Measurements from ENCODE around the gene SLC16A1.

Gene SLC16A1

DNA sequence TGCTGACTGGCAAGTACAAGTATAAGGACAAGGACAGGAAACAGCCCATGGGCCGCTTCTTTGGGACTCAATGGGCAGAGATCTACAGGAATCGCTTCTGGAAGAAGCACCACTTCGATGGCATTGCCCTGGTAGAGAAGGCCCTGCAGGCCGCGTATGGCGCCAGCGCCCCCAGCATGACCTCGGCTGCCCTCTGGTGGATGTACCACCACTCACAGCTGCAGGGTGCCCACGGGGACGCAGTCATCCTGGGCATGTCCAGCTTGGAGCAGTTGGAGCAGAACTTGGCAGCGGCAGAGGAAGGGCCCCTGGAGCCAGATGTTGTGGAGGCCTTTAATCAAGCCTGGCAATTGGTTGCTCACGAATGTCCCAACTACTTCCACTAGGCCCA, 32.0 kb downstream of the SLC16A1 start:
- DNase-seq (ENCODE audit: low read depth, low spot score), result no peak
- POLR2A ChIA-PET, result no interaction called here
- no peak overlapping the region for H3K4me3 ChIP-seq (ENCODE audit: low read depth, low read length)
- TF ChIP-seq, protein P1, sequence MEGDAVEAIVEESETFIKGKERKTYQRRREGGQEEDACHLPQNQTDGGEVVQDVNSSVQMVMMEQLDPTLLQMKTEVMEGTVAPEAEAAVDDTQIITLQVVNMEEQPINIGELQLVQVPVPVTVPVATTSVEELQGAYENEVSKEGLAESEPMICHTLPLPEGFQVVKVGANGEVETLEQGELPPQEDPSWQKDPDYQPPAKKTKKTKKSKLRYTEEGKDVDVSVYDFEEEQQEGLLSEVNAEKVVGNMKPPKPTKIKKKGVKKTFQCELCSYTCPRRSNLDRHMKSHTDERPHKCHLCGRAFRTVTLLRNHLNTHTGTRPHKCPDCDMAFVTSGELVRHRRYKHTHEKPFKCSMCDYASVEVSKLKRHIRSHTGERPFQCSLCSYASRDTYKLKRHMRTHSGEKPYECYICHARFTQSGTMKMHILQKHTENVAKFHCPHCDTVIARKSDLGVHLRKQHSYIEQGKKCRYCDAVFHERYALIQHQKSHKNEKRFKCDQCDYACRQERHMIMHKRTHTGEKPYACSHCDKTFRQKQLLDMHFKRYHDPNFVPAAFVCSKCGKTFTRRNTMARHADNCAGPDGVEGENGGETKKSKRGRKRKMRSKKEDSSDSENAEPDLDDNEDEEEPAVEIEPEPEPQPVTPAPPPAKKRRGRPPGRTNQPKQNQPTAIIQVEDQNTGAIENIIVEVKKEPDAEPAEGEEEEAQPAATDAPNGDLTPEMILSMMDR (IDR thresholded peaks at IDR 0.05; ENCODE audit: insufficient read depth, low read length, missing control alignments), result no peak
- CTCF ChIA-PET, result interaction anchor here (1.1 kb wide), 1 partner anchor 13 kb away, joined by 4 read pairs; no protein-coding TSS in a partner anchor

DNA sequence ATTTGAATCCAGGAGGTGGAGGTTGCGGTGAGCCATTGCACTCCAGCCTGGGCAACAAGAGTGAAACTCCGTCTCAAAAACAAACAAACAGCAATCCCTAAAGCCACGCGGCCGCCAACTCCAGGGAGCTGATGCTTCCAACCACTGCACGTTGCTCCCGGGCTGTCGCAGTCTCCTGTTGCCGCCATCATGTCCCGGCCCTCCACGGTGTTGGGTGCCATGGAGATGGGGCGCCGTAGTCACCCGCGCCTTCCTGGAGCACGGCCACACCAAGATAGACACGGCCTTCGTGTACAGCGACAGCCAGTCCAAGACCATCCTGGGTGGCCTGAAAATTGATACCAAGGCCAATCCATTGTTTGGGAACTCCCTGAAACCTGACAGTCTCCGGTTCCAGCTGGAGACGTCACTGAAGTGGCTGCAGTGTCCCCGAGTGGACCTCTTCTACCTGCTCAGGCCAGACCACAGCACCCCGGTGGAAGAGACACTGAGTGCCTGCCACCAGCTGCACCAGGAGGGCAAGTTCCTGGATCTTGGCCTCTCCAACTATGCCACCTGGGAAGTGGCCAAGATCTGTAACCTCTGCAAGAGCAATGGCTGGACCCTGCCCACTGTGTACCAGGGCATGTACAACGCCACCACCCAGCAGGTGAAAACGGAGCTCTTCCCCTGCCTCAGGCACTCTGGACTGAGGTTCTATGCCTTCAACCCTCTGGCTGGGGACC, 32.6 kb downstream of the SLC16A1 start:
- POLR2A ChIA-PET, result no interaction called here
- TF ChIP-seq, protein P1 (IDR thresholded peaks at IDR 0.05; ENCODE audit: insufficient read depth, low read length, missing control alignments), result no peak
- H3K4me3 ChIP-seq (ENCODE audit: low read depth, low read length), result no peak overlapping the region
- CTCF ChIA-PET, result interaction anchor here (1.1 kb wide), 1 partner anchor 14 kb away, joined by 4 read pairs; no protein-coding TSS in a partner anchor
- DNase-seq (ENCODE audit: low read depth, low spot score), result no peak

DNA sequence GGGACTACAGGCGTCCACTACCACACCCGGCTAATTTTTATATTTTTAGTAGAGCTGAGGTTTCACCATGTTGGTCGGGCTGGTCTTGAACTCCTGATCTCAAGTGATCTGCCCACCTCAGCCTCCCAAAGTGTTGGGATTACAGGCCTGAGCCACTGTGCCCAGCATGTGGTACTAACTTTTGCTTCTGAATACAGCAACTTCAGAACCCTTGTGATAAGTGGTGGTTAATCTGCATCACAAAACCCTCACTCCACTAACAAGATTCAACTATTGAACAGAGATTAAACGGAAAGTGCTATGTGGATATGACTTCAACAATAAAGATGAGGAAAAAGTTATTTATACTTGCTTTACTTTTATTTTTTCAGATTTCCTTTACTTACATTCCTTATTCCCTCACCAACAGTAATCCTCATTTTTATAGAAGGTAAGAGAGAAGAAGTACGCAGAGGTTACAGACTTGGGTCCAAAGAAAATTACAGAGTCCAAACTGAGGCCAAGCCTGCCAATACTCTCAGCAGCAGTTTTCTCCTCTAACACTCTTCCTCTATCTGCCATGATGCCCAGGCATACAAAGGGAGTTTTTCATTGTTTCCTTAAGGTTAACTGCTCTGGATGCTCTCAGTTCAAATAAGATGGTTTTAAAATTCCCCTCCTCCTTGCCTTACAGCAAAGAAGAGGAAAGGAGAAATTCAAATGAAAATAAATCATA, 44.3 kb downstream of the SLC16A1 start:
- DNase-seq (ENCODE audit: low read depth, low spot score), result no peak
- ChIA-PET CTCF (interaction anchor here (1.6 kb wide), 1 partner anchor 161 kb away, joined by 5 read pairs; the partner anchor contains the start of gene LRIG2), POLR2A (no interaction called here)
- TF ChIP-seq, protein P1 (IDR thresholded peaks at IDR 0.05; ENCODE audit: insufficient read depth, low read length, missing control alignments), result no peak
- H3K4me3 ChIP-seq (ENCODE audit: low read depth, low read length), result no peak overlapping the region

DNA sequence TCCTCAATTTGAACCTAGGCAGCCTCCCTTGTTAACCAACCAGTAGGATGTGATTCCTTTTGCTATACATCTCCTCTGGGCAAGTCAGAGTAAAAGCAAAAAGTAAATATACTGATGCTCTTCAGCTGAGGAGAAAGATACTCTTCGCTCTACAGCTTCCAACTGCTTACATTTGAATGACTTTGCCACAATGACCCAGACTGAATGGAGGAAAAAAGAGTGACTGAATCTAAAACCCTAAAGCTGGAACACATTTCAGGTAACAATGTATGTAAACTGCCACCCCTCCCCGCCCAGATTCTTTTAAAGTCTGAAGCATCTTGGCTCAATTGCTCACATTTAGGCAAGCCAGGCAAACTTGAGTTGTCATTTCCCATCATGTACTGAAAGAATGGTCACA, 46.1 kb downstream of the SLC16A1 start:
- POLR2A ChIA-PET, result no interaction called here
- TF ChIP-seq, protein P1 (IDR thresholded peaks at IDR 0.05; ENCODE audit: insufficient read depth, low read length, missing control alignments), result no peak
- CTCF ChIA-PET, result interaction anchor here (1.1 to 1.6 kb wide), 2 partner anchors 27 to 163 kb away, joined by 3 to 5 read pairs; partner anchors contain the start of gene LRIG2

DNA sequence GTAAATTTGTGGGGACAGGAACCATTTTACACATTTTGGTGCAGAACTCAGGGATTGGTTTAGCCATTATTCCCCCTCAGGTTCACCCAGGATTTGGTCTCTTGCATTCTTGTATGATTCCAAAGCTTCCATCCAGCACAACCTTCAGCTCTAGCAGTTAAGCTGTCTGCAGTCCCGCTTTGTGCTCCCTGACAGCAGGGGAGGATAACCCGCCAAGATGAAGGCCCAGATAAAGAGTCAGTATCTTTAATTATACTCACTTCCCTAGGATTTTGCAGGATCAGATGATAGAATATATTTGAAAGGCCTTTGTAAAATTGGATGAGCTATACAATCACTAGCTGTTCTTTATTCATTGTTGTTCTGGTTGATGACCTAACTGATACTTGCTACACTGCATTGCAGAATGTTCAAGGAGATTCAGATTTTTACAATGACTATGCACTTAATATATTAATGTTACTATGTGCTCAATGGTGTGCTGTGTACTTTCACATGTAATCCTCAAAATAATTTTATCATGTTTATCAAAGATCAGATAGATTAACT, 49.8 kb downstream of the SLC16A1 start:
- H3K4me3 ChIP-seq (ENCODE audit: low read depth, low read length), result no peak overlapping the region
- DNase-seq (ENCODE audit: low read depth, low spot score), result no peak
- TF ChIP-seq, protein P1 (IDR thresholded peaks at IDR 0.05; ENCODE audit: insufficient read depth, low read length, missing control alignments), result no peak
- ChIA-PET POLR2A (no interaction called here), CTCF (interaction anchor here (1.0 to 2.0 kb wide), 6 partner anchors 9 to 190 kb away, joined by 3 to 6 read pairs (median 5); no protein-coding TSS in a partner anchor)

More for the DNA sequence above, 46.1 kb downstream of the SLC16A1 start:
- no peak for DNase-seq (ENCODE audit: low read depth, low spot score)
- no peak overlapping the region for H3K4me3 ChIP-seq (ENCODE audit: low read depth, low read length)
